Panc1 (cell line): ENCODE results near the gene NDOR1.

Source experiments
- CTCF ChIP-seq: fragments of 450-650 bp; IDR thresholded peaks from 2 replicates; pipeline ENCODE4 v1.5.1; 2017; ENCODE audit warnings: mild to moderate bottlenecking
- POLR2AphosphoS5 ChIP-seq: IDR thresholded peaks from 2 replicates; pipeline ENCODE4 v1.6.1; 2012; ENCODE audit warnings: mild to moderate bottlenecking, low read depth, low read length, moderate library complexity
- REST ChIP-seq, 2 experiments: IDR thresholded peaks; 2 replicates each; pipeline ENCODE4 v1.6.1; 2011 to 2012; ENCODE audit warnings: low read depth in 2 of 2, control low read depth in 1 of 2, low read length in 1 of 2, mild to moderate bottlenecking in 1 of 2, moderate library complexity in 1 of 2; ENCODE audit not compliant: insufficient read depth in 1 of 2
- SIN3A ChIP-seq: IDR thresholded peaks from 2 replicates; pipeline ENCODE4 v1.6.1; 2012; ENCODE audit warnings: low read depth, mild to moderate bottlenecking, low read length, moderate library complexity, borderline replicate concordance; ENCODE audit not compliant: insufficient read depth
- TCF7L2 ChIP-seq: IDR thresholded peaks from 2 replicates; pipeline ENCODE4 v1.6.1; 2011; ENCODE audit warnings: mild to moderate bottlenecking, low read depth, low read length, inconsistent platforms

- TF ChIP-seq CTCF, result no peak
- TF ChIP-seq POLR2AphosphoS5, result no peak
- TF ChIP-seq REST (IDR thresholded peaks at IDR 0.05; ENCODE audit: insufficient read depth in 1 of 2, low read depth in 2 of 2, low read length in 1 of 2), result no peak
- no peak for TF ChIP-seq SIN3A
- no peak for TF ChIP-seq TCF7L2
Measured at GRCh38 chr9:137178939-137179630, 26.4 kb upstream of the NDOR1 start.
